ENCODE measurements around the gene THAP8.

Gene THAP8

DNA sequence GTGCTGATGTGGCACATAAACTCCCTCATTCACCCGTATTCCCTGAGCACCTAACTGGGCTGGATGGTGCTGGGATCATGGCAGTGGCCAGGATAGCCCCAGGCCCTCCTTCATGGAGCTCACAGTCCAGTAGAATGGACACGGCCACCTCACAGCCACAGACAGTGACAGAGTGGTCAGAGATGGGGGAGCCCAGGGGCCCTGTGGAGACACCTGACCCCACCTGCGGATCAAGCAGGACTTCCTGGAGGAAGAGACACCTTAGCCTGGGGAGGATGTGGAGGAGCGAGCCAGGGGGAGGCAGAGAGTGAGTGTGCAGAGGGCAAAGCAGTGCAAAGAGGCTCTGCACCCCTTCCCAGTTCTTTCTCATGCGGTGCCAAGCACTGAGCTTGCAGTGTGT lies 35.8 kb upstream of the THAP8 start:
- Histone ChIP-seq H3K36me3 (ENCODE audit: control insufficient read depth, insufficient read depth, low read length) (peaks cover 27% of the 10 kb centered on the region), H3K27me3 (replicated peaks; ENCODE audit: control insufficient read depth, insufficient read depth, low read length) (no peaks in the 10 kb centered on the region), H3K4me3 (replicated peaks; ENCODE audit: low read depth, low read length) (no peak overlapping the region)
- TF ChIP-seq, protein P1, sequence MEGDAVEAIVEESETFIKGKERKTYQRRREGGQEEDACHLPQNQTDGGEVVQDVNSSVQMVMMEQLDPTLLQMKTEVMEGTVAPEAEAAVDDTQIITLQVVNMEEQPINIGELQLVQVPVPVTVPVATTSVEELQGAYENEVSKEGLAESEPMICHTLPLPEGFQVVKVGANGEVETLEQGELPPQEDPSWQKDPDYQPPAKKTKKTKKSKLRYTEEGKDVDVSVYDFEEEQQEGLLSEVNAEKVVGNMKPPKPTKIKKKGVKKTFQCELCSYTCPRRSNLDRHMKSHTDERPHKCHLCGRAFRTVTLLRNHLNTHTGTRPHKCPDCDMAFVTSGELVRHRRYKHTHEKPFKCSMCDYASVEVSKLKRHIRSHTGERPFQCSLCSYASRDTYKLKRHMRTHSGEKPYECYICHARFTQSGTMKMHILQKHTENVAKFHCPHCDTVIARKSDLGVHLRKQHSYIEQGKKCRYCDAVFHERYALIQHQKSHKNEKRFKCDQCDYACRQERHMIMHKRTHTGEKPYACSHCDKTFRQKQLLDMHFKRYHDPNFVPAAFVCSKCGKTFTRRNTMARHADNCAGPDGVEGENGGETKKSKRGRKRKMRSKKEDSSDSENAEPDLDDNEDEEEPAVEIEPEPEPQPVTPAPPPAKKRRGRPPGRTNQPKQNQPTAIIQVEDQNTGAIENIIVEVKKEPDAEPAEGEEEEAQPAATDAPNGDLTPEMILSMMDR (IDR thresholded peaks at IDR 0.05; ENCODE audit: insufficient read depth, low read length, poor library complexity, severe bottlenecking) = no peak
- no peak for DNase-seq (ENCODE audit: extremely low read depth, insufficient read length)

DNA sequence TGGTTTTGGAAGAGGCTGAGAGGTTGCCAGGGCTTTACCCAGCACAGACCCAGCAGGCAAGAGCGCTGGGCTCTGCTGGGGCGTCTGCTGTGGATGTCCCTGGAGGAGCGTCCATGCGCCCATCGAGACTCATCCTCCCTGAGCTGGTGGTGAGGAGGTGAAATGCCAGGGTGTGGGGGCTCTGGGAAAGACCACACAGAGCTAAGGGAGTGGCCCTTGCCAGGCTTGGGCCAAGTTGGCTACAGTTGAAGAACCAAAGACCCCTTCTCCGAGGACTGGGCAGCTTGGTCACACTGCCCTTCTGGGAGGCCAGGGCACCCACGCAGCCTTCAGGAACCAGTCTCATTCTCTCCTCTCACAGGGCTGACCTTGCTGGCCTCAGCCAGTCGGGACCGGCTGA lies 32.2 kb upstream of the THAP8 start:
- H3K27me3 ChIP-seq (replicated peaks; ENCODE audit: control insufficient read depth, insufficient read depth, low read length) = no peaks in the 10 kb centered on the region

DNA sequence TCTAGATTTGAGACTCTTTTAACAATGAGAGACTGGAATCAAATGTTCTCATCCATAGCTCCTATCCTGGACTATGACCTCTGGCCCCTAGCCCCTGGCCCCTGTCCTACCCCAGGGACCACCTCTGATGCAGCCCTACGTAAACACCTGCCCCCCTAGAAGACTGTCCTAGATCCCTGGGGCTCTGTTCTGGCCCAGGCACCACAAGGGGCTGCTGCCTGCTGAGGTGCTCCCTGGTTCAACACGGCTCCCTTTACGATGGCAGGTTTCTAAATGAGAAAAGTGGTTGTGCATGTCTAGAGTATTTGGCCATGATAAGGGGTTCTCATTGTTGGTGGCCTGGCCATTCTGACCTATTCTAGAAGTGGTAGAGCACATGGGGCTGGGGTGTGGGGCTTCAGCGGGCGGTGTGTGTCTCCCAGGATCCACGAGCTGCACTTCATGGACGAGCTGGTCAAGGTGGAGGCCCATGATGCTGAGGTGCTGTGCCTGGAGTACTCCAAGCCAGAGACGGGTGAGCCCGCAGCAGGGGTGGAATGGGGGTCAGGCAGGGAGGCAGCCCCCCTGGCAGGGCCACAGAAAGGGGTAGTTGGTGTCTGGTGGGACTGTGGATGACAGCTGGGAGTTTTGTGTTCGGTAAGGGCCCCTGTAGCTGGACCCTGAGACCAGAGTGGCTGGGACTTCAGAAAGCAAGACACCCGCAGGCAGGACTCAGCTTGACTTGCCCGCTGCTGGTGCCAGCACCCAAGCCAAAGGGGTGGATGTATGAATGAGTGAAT lies 30.3 kb upstream of the THAP8 start:
- TF ChIP-seq, protein P1 (IDR thresholded peaks at IDR 0.05; ENCODE audit: insufficient read depth, low read length, poor library complexity, severe bottlenecking) = no peak
- H3K36me3 ChIP-seq (ENCODE audit: control insufficient read depth, insufficient read depth, low read length) = peaks cover 26% of the 10 kb centered on the region
- H3K4me3 ChIP-seq (replicated peaks; ENCODE audit: low read depth, low read length) = no peak overlapping the region
- no peaks in the 10 kb centered on the region for H3K27me3 ChIP-seq (replicated peaks; ENCODE audit: control insufficient read depth, insufficient read depth, low read length)
- no peak for DNase-seq (ENCODE audit: extremely low read depth, insufficient read length)

More for the DNA sequence above, 32.2 kb upstream of the THAP8 start:
- no peak overlapping the region for H3K4me3 ChIP-seq (replicated peaks; ENCODE audit: low read depth, low read length)
- no peak for DNase-seq (ENCODE audit: extremely low read depth, insufficient read length)
- TF ChIP-seq, protein P1 (IDR thresholded peaks at IDR 0.05; ENCODE audit: insufficient read depth, low read length, poor library complexity, severe bottlenecking) = no peak
- peaks cover 34% of the 10 kb centered on the region for H3K36me3 ChIP-seq (ENCODE audit: control insufficient read depth, insufficient read depth, low read length)

DNA sequence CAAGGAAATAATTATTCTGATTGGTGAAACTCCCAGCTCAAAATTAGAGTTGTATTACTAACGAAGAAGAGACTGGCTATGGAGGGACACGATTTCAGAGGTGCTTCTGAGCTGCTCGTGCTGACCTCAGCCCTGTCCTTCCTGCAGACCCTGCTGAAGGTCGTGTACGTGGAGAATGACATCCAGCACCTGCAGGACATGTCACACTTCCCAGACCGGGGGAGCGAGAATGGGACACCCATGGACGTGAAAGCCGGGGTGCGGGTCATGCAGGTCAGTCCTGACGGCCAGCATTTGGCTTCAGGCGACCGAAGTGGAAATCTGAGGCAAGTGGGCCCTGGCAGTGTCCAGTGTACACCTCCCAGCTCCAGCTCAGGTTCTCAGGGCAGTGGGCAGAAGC lies 28.8 kb upstream of the THAP8 start:
- Histone ChIP-seq H3K4me3 (replicated peaks; ENCODE audit: low read depth, low read length) (no peak overlapping the region), H3K27me3 (replicated peaks; ENCODE audit: control insufficient read depth, insufficient read depth, low read length) (no peaks in the 10 kb centered on the region), H3K36me3 (ENCODE audit: control insufficient read depth, insufficient read depth, low read length) (peaks cover 19% of the 10 kb centered on the region)
- TF ChIP-seq, protein P1 (IDR thresholded peaks at IDR 0.05; ENCODE audit: insufficient read depth, low read length, poor library complexity, severe bottlenecking) = no peak
- no peak for DNase-seq (ENCODE audit: extremely low read depth, insufficient read length)

DNA sequence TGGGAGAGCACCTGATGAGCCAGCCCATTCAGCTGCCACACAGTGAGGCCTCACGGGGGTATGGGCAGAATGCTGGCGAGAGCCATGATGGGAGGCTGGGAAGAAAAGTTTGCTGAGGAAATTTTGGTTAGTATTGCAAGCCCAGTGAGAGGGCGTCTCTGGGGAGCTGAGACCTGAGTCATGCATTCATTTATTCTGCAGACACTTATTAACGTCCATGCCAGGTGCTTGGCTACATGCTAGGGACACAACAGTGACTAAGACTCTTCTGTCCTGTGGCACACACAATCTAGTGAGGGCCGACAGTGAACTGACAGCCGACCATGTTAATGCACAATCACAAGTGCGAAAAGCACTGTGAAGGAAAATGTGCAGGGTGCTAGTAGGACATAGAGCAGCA lies 27.8 kb upstream of the THAP8 start:
- Histone ChIP-seq H3K36me3 (ENCODE audit: control insufficient read depth, insufficient read depth, low read length) (peaks cover 19% of the 10 kb centered on the region), H3K4me3 (replicated peaks; ENCODE audit: low read depth, low read length) (no peak overlapping the region), H3K27me3 (replicated peaks; ENCODE audit: control insufficient read depth, insufficient read depth, low read length) (no peaks in the 10 kb centered on the region)
- no peak for DNase-seq (ENCODE audit: extremely low read depth, insufficient read length)
- TF ChIP-seq, protein P1 (IDR thresholded peaks at IDR 0.05; ENCODE audit: insufficient read depth, low read length, poor library complexity, severe bottlenecking) = no peak
